HG03097 (cell line): Measurements from ENCODE around the gene LYST.

Experiments
- ATAC-seq: cut with Tn5 transposase; IDR thresholded peaks from one replicate; pipeline ENCODE4 v1.9.1; 2021; ENCODE audit not compliant: unreplicated experiment, low FRiP score

LYST gene

GRCh38 chr1:235724730-235725129 is 142.0 kb downstream of the LYST start:
- no peak for ATAC-seq

GRCh38 chr1:235722858-235723257 is 143.8 kb downstream of the LYST start:
- no peak for ATAC-seq

GRCh38 chr1:235721982-235722381 is 144.7 kb downstream of the LYST start:
- ATAC-seq, result no peak

GRCh38 chr1:235720544-235720943 is 146.2 kb downstream of the LYST start:
- no peak for ATAC-seq

GRCh38 chr1:235714205-235714897 is 152.4 kb downstream of the LYST start:
- no peak for ATAC-seq

- no peak for ATAC-seq
Observed at GRCh38 chr1:235712812-235713211, 153.9 kb downstream of the LYST start.

GRCh38 chr1:235710687-235711086 is 156.0 kb downstream of the LYST start:
- no peak for ATAC-seq

- ATAC-seq, result no peak
Observed at GRCh38 chr1:235709018-235709417, 157.7 kb downstream of the LYST start.

GRCh38 chr1:235708390-235708962 is 158.2 kb downstream of the LYST start:
- no peak for ATAC-seq

GRCh38 chr1:235703506-235703905 is 163.2 kb downstream of the LYST start:
- ATAC-seq, result no peak

GRCh38 chr1:235702412-235702811 is 164.3 kb downstream of the LYST start:
- ATAC-seq, result no peak

GRCh38 chr1:235697508-235697907 is 169.2 kb downstream of the LYST start:
- ATAC-seq, result no peak

GRCh38 chr1:235689356-235689755 is 177.3 kb downstream of the LYST start:
- no peak for ATAC-seq

GRCh38 chr1:235688096-235688495 is 178.6 kb downstream of the LYST start:
- no peak for ATAC-seq

- ATAC-seq, result no peak
Observed at GRCh38 chr1:235683653-235684052, 183.1 kb downstream of the LYST start.

GRCh38 chr1:235682216-235682615 is 184.5 kb downstream of the LYST start:
- ATAC-seq, result no peak

GRCh38 chr1:235679644-235680043 is 187.1 kb downstream of the LYST start:
- no peak for ATAC-seq

GRCh38 chr1:235679005-235679404 is 187.7 kb downstream of the LYST start:
- ATAC-seq, result no peak

GRCh38 chr1:235675152-235675890 is 191.4 kb downstream of the LYST start:
- ATAC-seq, result no peak

GRCh38 chr1:235673981-235674380 is 192.7 kb downstream of the LYST start:
- ATAC-seq, result no peak

- ATAC-seq, result no peak
Observed at GRCh38 chr1:235671992-235672391, 194.7 kb downstream of the LYST start.
